ENCODE measurements around the gene ANLN.
A peak's percentile ranks its signal among the peaks of the same experiment; 100 is the strongest.
"Not testable (repeated sequence)": the region's sequence is repeated elsewhere in the genome, so short reads cannot be mapped to it uniquely, and the experiment has no call there.

ANLN gene

DNA sequence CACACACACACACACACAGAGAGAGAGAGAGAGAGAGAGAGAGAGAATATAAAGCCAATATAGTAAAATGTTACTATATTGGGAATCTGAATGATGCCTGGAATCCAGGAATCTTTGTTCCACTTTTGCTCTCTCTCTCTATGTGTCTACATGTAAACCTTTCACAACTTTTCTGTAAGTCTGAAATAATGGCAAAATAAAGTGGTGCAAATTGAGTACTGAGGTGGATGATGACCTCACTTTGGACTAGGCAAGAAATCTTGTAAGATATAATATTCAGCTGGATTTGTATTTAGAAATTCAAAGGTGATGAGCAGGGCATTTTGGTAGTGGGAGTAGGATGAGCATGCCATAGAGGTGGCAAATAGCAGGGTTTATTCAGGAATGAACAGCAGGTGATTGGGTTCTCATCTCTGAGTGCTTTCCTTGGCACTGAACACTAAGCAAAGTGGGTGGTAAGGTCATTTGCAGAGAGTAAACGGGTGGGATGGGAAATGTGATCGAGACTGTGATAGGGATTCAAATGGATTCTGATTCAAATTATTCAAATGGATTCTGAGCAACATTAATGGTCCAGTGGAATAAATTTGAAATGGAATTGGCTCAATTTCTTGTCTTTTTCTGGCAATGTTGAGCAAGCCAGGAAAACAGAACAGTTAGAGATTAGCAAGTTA lies 9.7 kb upstream of the ANLN start:
- no peak for DNase-seq (ENCODE audit: low spot score)

DNA sequence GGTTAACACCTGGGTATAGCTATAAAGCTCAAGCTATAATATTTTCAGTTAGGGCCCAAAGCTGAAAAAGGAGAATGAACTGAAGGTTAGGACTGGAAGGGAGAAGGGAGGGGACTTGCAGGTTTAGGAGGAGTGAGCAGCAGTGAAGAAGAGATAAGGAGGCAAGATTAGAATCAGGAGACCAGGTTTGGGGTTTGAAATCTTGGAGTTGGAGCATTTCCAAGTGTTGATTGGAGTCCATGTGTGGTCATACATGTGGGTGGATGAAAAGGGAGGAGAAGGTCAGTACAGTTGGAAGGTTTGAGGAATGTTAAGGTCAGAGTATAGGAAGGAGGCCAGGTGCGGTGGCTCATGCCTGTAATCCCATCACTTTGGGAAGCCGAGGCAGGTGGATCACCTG lies 8.6 kb upstream of the ANLN start:
- DNase-seq (ENCODE audit: low spot score), result no peak

DNA sequence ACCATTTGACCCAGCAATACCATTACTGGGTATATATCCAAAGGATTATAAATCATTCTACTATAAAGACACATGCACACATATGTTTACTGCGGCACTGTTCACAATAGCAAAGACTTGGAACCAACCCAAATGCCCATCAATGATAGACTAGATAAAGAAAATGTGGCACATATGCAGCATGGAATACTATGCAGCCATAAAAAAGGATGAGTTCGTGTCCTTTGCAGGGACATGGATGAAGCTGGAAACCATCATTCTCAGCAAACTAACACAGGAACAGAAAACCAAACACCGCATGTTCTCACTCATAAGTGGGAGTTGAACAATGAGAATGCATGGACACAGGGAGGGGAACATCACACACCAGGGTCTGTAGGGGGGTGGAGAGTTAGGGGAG lies 6.4 kb upstream of the ANLN start:
- not testable (repeated sequence) for DNase-seq (ENCODE audit: low spot score)

DNA sequence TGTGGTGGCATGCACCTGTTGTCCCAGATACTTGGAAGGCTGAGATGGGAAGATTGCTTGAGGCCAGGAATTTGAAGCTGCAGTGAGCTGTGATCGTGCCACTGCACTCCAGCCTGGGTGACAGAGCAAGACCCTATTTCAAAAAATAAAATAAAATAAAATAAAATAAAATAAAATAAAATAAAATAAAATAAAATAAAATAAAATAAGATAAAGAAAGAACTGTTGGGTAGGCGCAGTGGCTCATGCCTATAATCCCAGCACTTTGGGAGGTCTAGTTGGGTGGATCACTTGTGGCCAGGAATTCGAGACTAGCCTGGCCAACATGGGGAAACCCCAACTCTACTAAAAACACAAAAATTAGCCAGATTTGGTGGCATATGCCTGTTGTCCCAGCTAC lies 4.0 kb upstream of the ANLN start:
- DNase-seq (ENCODE audit: low spot score), result not testable (repeated sequence)

DNA sequence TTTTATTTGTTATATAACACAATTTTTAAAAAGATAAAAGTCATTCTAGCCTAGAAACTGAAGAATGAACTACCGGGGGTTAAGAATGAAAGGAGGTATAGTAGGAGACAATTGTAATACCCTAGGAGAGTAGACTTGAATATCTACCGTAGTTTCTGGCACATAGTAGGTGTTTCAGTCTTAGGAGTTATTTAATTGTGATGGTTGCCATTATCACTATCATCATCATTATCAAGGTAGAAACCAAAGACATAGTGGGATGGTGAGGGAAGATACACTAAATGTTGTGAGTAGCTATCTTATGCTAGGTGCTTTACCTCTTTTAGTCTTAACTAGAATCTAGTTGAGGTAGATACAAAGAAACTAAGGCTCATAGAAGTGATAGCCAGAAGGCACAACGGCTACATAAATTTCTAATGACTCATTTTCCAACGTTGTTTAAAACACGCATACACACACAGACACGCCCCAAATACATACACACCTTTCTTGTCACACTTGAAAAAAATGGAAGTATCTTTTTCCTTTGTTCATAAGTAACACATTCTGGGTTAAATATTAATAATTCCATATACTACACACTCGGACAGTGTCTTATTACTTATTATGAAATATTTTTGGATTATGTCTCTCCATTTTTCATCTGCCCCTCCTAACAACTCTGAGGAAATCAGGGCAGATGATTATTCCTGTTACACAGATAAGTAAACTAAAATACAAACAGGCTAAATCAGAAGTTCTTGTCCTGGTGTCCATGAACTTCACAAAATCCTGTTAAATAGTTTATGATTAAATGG lies 2.0 kb upstream of the ANLN start:
- DNase-seq (ENCODE audit: low spot score), result no peak

DNA sequence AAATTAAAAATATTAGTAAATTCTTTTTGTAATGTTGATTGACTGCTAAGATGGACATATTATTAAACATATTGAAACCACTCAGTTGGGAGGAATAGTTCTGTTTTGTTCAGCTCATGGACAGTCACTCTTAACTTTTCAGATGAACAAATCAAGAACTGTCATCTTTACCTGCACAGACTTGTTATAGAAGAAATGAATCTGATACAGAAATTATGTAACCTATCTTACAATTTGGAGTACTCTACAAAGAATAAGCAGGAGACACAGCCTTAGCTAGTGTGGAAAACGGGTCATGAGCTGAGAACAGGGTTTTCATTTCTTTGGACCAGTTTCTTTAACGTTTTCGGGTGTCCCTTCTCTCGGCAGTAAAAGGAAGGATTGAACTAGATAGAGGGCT lies 1.2 kb upstream of the ANLN start:
- DNase-seq (ENCODE audit: low spot score), result no peak

DNA sequence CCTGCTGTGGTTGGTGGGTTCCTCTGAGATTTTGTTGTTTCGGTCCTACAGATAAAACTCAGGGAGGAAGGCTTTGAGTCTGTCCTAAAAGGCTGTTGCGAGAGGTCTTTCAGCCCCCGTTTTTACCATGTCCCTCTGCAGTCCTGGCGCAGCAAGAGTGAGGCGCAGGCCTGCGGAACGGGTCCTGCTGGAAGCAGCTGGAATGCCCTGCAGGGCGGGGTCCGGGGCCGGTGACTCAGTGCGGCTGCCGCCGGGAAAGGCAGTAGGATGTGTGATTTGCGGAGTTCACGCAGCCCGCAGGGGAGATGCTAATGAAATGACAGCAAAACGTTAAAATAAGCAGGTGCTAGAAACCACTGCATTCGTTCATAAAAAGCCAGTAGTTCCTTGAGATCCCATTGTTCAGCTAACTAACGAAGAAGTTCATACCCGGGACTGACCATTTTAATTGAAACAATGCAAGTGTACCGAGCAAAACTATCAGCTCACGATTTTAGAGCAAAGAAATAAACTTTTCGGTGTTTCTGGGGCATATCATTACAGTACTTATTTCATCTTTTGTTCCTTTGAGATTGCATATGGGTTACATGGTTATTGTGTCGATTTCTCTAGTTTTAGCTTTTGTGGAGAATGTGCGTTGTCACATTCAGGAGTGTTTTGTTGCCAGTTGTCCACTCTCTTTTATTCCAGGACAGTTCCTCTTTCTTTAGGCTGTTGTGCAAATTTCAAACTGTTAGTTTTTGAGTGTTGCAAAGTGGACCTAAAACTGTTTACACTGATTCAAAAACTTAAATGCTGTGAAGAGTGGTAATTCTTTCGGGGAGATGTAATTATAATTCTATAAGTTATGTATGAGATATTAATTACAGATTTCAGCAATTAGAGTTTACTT lies 783 bp downstream of the ANLN start:
- DNase-seq (ENCODE audit: low spot score), result peak; percentile 92

DNA sequence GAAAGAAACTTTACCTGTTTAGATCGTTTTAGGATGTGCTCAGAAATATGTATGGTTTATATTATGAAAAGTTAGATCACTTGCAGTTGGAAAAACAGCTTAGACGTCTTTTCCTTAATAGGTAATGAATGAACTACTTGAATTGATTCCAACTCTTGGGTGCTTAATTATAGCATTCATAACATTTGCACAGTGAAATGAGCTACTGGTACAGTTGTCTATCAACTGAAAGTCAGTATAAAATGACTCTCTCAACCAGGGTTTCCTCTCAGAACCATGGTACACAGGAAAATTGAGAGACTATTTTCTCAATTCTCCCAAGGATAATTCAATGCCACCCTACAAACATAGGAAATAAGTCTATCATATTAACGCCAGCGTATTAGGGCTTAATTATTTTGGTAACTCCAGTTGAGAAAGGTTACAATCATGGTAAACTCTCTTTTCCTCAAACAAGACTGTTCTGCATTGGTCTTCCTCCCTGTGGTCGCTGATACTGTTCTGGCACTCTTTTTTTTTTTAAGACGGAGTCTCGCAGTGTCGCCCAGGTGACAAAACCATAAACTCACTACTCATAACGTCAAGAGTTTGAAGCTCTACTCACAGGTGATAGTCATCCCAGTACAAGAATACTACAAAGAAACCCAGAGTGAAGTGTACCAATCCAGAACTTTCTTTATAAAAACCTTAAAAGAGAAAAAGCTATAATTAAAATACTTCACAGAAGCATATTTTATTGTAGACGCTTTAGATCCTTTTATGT lies 2.0 kb downstream of the ANLN start:
- no peak for DNase-seq (ENCODE audit: low spot score)

DNA sequence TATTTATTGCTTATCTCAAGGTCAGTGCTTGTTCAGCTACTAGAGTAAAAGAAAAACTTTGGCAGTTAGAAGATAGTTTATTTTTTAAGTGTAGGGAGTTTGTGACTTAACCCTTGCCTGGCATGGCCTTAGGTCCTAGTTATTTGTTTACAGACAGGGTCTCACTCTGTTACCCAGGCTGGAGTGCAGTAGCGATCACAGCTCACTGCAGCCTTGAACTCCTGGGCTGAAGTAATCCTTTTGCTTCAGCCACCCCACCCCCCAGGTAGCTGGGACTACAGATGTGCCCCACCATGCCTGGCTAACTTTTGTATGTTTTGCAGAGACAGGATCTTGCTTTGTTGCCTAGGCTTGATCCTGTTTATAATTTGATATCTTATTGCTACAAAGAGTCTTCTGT lies 4.2 kb downstream of the ANLN start:
- DNase-seq (ENCODE audit: low spot score), result no peak

DNA sequence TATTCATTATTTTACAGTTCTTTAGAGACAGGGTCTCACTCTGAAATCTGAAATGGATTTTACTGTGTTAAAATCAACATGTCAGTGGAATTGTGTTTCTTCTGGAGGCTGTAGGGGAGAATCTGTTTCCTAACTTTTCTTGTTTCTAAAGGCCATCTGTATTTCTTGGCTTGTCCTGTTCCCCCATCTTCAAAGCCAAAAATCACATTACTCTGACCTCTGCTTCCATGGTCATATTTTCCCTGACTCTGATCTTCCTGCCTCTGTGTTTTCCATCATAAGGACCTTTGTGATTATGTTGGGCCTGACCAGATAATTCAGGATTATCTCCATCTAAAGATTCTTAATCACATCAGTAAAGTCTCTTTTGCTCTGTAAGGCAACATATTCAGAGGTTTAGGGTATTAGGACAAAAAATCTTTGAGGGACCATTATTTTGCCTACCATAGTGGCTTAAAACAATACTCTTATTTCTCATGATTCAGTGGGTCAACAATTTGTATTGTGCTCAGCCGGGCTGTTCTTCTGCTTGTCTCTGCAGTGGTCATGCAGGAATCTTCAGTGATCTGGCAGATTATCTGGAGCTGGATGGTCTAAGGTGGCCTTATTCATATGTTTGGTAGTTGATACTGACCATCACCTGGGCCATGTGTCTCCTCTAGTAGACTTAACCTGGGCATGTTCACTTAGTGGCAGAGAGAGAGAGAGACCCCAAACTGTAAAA lies 5.7 kb downstream of the ANLN start:
- no peak for DNase-seq (ENCODE audit: low spot score)

DNA sequence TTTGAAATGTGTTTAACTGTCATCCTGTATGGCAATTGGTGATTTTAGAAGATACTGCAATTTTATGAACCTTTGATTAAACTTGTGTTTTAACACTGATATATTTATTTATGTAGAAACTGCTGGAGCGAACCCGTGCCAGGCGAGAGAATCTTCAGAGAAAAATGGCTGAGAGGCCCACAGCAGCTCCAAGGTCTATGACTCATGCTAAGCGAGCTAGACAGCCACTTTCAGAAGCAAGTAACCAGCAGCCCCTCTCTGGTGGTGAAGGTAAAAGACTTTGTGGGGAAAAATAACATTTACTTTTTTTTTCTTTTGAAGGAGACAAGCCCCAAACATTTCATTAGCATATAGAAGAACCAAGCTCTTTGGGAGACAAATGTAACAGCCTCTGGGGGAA lies 6.5 kb downstream of the ANLN start:
- no peak for DNase-seq (ENCODE audit: low spot score)

DNA sequence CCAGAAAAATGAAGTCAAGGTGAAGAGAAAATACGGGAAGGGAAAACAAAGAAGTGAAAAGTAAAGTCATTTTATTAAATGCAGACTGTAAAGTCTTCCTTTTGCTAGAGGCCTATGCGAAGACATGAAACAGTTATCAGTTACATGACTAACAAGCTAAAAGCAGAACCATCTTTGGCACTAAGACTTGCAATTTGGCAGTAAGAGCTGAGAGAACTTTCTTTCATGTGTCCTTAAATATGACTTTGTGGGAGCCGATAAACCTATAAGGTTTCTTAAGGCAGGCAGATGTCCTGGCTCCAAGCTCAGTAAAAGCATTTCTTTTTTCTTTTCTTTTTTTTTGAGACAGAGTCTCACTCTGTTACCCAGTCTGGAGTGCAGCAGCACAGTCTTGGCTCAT lies 10.4 kb downstream of the ANLN start:
- no peak for DNase-seq (ENCODE audit: low spot score)

DNA sequence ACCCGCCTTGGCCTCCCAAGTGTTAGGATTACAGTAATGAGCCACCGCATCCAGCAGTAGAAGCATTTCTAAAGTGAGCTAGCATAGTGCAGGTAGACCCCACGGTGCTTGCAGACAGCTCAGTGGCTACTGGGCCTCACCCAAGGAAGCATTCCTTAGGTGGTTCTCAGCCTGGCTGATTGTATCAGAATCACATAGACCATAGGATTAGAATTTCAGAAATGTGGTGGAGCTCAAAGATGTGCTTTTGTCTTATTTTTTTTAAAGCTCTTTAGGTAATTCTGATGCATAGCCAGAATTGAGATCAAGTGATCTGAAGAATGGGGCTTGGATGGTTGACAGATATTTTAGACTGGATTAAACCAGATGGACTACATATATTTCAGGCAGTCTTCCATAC lies 10.9 kb downstream of the ANLN start:
- DNase-seq (ENCODE audit: low spot score), result no peak

DNA sequence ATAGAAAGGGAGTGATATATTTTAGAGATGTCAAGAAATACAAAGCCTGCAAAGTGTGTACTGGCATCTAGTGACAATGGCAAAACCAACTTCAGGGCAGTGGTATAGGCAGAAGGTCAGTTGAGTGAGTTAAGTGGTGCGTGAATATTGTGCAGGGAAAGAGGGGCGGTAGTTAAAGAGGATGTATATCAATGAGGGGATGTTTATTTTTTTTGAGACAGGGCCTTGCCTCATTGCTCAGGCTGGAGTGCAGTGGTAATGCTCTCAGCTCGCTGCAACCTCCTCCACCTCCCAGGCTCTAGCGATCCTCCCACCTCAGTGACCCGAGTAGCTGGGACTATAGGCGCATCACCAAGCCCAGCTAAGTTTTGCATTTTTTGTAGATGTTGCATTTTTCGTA lies 13.8 kb downstream of the ANLN start:
- DNase-seq (ENCODE audit: low spot score), result no peak

DNA sequence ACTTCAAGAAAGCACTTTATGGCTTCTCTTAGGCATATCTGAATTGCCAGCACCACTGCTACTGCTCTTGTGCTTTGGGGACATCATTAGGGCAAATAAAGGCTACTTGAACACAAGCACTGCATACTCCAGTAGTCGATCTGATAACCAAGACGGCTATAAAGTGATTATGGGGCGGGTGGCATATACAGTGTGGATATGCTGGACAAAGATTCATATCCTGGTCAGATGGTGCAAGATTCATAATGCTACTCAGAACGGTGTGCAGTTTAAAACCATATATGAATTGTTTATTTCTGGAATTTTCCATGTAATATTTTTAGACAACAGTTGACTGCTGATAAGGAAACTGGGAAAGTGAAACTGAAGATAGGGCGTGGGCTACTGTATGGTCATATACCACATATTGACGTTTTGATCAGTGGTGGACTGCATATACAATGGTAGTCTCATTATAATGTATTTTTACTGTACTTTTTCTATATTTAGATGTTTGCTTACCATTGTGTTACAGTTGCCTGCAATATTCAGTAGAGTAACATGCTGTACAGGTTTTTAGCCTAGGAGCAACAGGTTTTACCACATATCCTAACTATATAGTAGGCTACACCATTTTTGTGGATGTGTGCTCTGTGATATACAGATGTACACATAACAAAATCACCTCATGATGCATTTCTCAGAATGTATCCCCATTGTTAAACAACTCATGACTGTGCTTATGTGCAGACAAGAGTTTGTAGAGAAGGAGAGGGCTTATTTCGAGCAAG lies 15.2 kb downstream of the ANLN start:
- no peak for DNase-seq (ENCODE audit: low spot score)

DNA sequence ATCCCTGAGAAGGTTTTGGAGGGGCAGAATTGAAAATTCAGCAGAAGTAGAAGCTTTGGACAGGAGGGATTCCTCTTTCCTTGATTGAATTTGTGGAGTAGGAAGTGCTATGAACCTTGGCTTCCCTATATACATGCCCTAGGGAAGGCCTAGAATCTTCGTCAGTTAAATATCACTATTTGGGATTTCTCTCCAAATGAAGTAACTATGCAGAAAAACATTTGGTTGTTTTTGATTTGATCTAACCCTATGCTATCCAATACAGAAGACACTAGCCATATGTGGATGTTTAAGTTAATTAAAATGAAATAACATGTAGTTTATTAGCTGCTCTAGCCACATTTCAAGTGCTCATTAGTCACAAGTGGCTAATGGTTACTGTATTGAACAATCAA lies 15.7 kb downstream of the ANLN start:
- DNase-seq (ENCODE audit: low spot score), result no peak

DNA sequence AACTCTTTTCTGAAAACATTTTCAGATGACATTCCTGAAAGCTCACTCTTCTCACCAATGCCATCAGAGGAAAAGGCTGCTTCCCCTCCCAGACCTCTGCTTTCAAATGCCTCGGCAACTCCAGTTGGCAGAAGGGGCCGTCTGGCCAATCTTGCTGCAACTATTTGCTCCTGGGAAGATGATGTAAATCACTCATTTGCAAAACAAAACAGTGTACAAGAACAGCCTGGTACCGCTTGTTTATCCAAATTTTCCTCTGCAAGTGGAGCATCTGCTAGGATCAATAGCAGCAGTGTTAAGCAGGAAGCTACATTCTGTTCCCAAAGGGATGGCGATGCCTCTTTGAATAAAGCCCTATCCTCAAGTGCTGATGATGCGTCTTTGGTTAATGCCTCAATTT lies 16.5 kb downstream of the ANLN start:
- no peak for DNase-seq (ENCODE audit: low spot score)

DNA sequence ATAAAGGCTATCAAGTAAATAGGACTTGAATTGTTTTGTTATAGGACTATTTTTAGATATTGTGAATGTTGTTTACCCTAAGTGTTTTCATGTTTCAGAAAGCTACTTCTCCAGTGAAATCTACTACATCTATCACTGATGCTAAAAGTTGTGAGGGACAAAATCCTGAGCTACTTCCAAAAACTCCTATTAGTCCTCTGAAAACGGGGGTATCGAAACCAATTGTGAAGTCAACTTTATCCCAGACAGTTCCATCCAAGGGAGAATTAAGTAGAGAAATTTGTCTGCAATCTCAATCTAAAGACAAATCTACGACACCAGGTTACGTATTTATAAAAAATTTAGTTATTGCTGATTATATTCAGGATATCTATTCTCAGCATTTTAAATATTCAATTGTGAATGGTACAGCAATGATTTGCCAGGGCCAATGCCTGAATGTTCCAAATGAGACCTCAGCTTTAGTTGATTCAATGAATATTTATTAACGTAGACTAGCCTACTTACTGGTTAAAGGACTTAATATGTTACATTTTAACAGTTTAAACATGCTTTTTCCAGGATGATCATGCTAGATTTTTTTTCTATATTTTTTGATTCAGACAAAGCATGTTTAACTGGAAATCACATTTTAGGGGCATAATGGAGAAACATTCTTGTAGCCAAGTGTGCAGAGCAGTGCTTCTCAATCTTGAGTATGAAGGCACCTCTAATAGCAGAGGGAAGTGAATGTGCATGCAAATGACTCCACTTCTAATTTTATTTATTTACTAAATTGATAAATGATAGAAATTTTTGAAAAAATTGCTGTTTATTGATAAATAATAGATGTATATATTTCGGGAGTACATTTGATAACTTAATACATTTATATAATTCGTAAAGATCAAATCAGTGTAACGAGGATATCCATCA lies 18.2 kb downstream of the ANLN start:
- no peak for DNase-seq (ENCODE audit: low spot score)

DNA sequence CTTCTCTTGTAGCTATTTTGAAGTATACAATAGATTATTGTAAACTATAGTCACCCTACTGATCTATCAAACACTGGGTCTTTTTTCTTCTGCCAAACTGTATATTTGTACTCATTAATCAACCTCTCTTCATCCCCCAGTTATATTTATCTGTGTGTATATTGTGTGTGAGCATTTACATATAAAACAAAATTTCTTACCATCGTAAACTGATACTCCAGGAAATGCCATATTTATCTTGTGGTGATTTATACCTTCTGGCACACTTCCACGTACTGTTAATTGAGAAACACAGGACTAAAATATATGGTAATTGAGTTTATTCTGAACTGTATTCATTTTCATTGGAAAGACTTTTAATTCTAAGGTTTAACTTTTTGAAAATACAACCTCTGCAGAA lies 18.9 kb downstream of the ANLN start:
- DNase-seq (ENCODE audit: low spot score), result no peak

DNA sequence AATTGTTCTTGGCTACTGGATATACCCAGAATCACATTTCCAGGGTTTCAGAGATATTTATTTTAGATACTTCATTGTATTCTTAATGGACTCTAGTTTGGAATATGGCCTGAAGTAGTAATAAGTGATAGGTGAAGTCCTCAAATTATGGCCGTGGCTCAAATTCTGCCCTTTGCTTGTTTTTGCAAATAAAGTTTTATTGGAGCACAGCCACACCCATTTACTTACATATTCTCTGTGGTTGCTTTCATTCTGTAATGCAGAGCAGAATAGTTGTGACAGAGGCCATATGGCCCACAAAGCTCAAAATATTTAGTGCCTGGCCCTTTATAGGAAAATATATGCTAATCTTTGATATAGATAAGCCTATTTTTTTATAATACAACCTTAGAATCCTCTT lies 19.5 kb downstream of the ANLN start:
- no peak for DNase-seq (ENCODE audit: low spot score)
